Peyer's patch (tissue), 4 donors: ENCODE data around the gene GCNT1.

ENCODE experiments used
- CTCF ChIP-seq, 6 experiments: fragments of 450-650 bp in 4 of 6; fragments of 200-600 bp in 2 of 6; sonication (generic) in 1 of 6; IDR thresholded peaks; one replicate each; pipeline ENCODE4 v1.5.1; 2017 to 2019; ENCODE audit warnings: antibody characterized with exemption in 6 of 6, mild to moderate bottlenecking in 3 of 6, moderate library complexity in 1 of 6
- POLR2A ChIP-seq, 2 donors: fragments of 450-650 bp; IDR thresholded peaks; one replicate each; pipeline ENCODE4 v1.5.1; 2017; ENCODE audit warnings: antibody characterized with exemption in 2 of 2, mild to moderate bottlenecking in 2 of 2, moderate library complexity in 2 of 2

GRCh38 chr9:76529653-76530052 is 70.7 kb downstream of the GCNT1 start:
- TF ChIP-seq POLR2A (IDR thresholded peaks at IDR 0.05), result no peak
- no peak for TF ChIP-seq CTCF (IDR thresholded peaks at IDR 0.05)
